Activated CD8-positive, alpha-beta T cell treated with anti-CD3 and anti-CD28 coated beads for 36 hours (primary cell): Measurements from ENCODE around the gene ROR2. TPM values are rescaled to one million over a fixed set of nuclear protein-coding genes. Genes with fewer than 3 reads are reported as not detected.

ENCODE experiments used
- ATAC-seq: fragments of 200-7000 bp; cut with Tn5 transposase; one replicate; pipeline ENCODE4 v1.10.0; 2021; ENCODE audit warnings: mild to moderate bottlenecking, moderate library complexity
- CTCF ChIA-PET: fragments of 350-600 bp; sonication (Branson Sonifier 250); formaldehyde crosslinking; loops from one replicate; lab custom pipeline; 2021; ENCODE audit warnings: antibody characterized with exemption; lab: Charles Lee
- POLR2A ChIA-PET: fragments of 350-600 bp; sonication (Branson Sonifier 250); formaldehyde crosslinking; loops from one replicate; lab custom pipeline; 2021; ENCODE audit warnings: antibody characterized with exemption; lab: Charles Lee
- DNase-seq: peaks from one replicate; pipeline ENCODE4 v3.0.0-alpha.2; 2020
- H3K27ac Mint-ChIP-seq: one replicate; pipeline ENCODE4 v1.8.0; 2021; ENCODE audit warnings: mild to moderate bottlenecking, mixed read lengths
- H3K27me3 Mint-ChIP-seq: one replicate; pipeline ENCODE4 v1.8.0; 2021; ENCODE audit warnings: mixed read lengths
- H3K36me3 Mint-ChIP-seq: one replicate; pipeline ENCODE4 v1.8.0; 2021; ENCODE audit warnings: low read depth, mixed read lengths
- H3K4me1 Mint-ChIP-seq: one replicate; pipeline ENCODE4 v1.8.0; 2021; ENCODE audit warnings: low read depth, mixed read lengths
- H3K4me3 Mint-ChIP-seq: one replicate; pipeline ENCODE4 v1.8.0; 2021; ENCODE audit warnings: mild to moderate bottlenecking, moderate library complexity, mixed read lengths
- H3K9me3 Mint-ChIP-seq: one replicate; pipeline ENCODE4 v1.8.0; 2021; ENCODE audit warnings: mixed read lengths
- intact Hi-C: fragments of 100-400 bp; cut with micrococcal nuclease; formaldehyde crosslinking; loops from one replicate; pipeline ENCODE4 v1.10.0; 2022
- total RNA-seq, 2 experiments: library from RNA; stranded (reverse); gene quantifications; one replicate each; pipeline ENCODE4 v1.2.3, GENCODE V29; 2021
- TF ChIP-seq, protein P1 (sequence below): fragments of 200-600 bp; IDR thresholded peaks from one replicate; pipeline ENCODE4 v1.8.0; 2022; ENCODE audit warnings: antibody characterized with exemption, mild to moderate bottlenecking

The ROR2 gene
- total RNA-seq, 2 experiments from 2014 or later, result not detected

DNA sequence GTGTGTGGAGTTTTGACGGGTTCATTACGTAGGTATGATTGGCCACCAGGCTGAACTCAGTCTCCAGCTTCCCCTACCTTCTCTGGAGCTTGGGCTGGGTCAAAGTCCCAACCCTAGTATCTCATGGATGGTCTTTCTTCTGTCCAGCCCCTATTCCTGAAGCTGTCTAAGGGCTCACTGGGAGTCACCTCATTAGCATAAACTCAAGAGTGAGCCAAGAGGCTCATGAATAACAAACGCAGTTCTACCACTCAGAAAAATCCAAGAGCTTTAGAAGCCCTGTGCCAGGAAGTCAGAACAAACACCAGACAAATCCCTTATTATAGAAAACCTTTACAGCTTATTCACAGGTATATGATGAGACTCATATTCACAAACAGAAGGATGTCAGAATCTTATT lies 346.1 kb downstream of the ROR2 start:
- intact Hi-C loops, result no loop called here
- CTCF ChIA-PET, result interaction anchor here (0.5 kb wide), 1 partner anchor 13 kb away, joined by 3 read pairs; no protein-coding TSS in a partner anchor
- Mint-ChIP-seq H3K9me3 (no peaks in the 10 kb centered on the region), H3K36me3 (no peaks in the 10 kb centered on the region), H3K27ac (no peak overlapping the region), H3K27me3 (peaks cover 22% of the 10 kb centered on the region), H3K4me1 (no peaks in the 10 kb centered on the region), H3K4me3 (no peak overlapping the region)
- TF ChIP-seq, protein P1, sequence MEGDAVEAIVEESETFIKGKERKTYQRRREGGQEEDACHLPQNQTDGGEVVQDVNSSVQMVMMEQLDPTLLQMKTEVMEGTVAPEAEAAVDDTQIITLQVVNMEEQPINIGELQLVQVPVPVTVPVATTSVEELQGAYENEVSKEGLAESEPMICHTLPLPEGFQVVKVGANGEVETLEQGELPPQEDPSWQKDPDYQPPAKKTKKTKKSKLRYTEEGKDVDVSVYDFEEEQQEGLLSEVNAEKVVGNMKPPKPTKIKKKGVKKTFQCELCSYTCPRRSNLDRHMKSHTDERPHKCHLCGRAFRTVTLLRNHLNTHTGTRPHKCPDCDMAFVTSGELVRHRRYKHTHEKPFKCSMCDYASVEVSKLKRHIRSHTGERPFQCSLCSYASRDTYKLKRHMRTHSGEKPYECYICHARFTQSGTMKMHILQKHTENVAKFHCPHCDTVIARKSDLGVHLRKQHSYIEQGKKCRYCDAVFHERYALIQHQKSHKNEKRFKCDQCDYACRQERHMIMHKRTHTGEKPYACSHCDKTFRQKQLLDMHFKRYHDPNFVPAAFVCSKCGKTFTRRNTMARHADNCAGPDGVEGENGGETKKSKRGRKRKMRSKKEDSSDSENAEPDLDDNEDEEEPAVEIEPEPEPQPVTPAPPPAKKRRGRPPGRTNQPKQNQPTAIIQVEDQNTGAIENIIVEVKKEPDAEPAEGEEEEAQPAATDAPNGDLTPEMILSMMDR, result no peak
- POLR2A ChIA-PET, result no interaction called here
- ATAC-seq (no peak), DNase-seq (no peak)

DNA sequence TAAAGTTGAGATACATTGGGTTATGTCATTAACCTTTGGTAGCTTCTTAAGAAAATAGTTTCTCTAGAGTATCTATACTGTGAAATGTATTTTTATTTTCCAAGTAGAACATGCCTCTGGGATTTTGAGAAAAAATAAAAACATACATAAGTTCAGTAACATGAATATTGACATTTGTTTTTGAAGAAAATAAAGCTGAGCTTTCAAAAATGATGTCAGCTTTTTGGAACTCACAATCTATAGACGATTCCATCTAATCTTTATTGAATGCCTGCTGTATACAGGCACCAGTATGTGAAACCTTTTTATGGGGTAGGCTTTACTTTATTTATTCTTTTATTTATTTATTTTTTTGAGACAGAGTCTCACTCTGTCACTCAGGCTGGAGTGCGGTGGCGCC lies 350.5 kb downstream of the ROR2 start:
- DNase-seq, result no peak
- ChIA-PET CTCF (no interaction called here), POLR2A (interaction anchor here (0.5 kb wide), 1 partner anchor 451 kb away, joined by 3 read pairs; no protein-coding TSS in a partner anchor)
- TF ChIP-seq, protein P1, result no peak
- ATAC-seq, result no peak
- H3K4me1 Mint-ChIP-seq, result no peaks in the 10 kb centered on the region
- no peaks in the 10 kb centered on the region for H3K36me3 Mint-ChIP-seq
- H3K27me3 Mint-ChIP-seq, result peaks cover 14% of the 10 kb centered on the region
- H3K9me3 Mint-ChIP-seq, result no peaks in the 10 kb centered on the region
- intact Hi-C loops, result no loop called here
- H3K27ac Mint-ChIP-seq, result no peak overlapping the region
- H3K4me3 Mint-ChIP-seq, result no peak overlapping the region

- ChIA-PET CTCF (no interaction called here), POLR2A (no interaction called here)
- Mint-ChIP-seq H3K27ac (no peak overlapping the region), H3K36me3 (no peaks in the 10 kb centered on the region), H3K27me3 (peaks cover 9% of the 10 kb centered on the region), H3K4me1 (no peaks in the 10 kb centered on the region), H3K9me3 (no peaks in the 10 kb centered on the region), H3K4me3 (no peak overlapping the region)
- DNase-seq (no peak), ATAC-seq (no peak)
- TF ChIP-seq, protein P1, result no peak
- intact Hi-C loops, result no loop called here
These were observed 358.4 kb downstream of the ROR2 start for GRCh38 chr9:91591627-91592026.

GRCh38 chr9:91589101-91589553 lies 360.9 kb downstream of the ROR2 start:
- CTCF ChIA-PET, result no interaction called here
- Mint-ChIP-seq H3K4me1 (no peaks in the 10 kb centered on the region), H3K27me3 (peaks cover 10% of the 10 kb centered on the region), H3K4me3 (no peak overlapping the region), H3K27ac (no peak overlapping the region), H3K9me3 (no peaks in the 10 kb centered on the region), H3K36me3 (no peaks in the 10 kb centered on the region)
- intact Hi-C loops, result no loop called here
- no peak for ATAC-seq
- TF ChIP-seq, protein P1, result no peak
- no peak for DNase-seq
- POLR2A ChIA-PET, result no interaction called here

DNA sequence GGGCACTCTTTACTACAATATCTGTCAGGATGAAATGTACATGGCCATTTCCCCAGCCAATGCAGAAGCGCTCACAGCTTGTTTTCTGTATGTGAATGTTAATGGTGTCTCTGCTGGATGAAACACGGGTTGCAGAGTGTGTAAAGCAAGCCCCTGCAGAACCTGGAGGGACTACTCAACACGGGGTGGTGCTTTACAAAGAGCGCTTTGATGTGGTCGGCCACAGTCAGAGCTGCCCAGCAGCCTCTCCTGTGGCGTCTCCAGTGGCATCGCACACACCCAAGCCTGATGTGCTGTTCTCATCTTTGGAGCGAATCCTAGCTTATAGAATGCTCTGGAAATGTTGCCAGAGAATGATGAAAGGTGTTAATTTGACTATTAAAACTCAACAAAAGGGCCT lies 363.7 kb downstream of the ROR2 start:
- CTCF ChIA-PET, result no interaction called here
- TF ChIP-seq, protein P1, result no peak
- no peak overlapping the region for H3K27ac Mint-ChIP-seq
- POLR2A ChIA-PET, result interaction anchor here (0.6 kb wide), 1 partner anchor 1286 kb away, joined by 3 read pairs; no protein-coding TSS in a partner anchor
- no peaks in the 10 kb centered on the region for H3K36me3 Mint-ChIP-seq
- peaks cover 12% of the 10 kb centered on the region for H3K27me3 Mint-ChIP-seq
- DNase-seq (no peak), ATAC-seq (no peak)
- H3K9me3 Mint-ChIP-seq, result no peaks in the 10 kb centered on the region
- H3K4me3 Mint-ChIP-seq, result no peak overlapping the region
- intact Hi-C loops, result no loop called here
- no peaks in the 10 kb centered on the region for H3K4me1 Mint-ChIP-seq
